ENCODE data around the gene SSR1. TPM values are rescaled to one million over a fixed set of nuclear protein-coding genes. Genes with fewer than 3 reads are reported as not detected.
A peak's percentile ranks its signal among the peaks of the same experiment; 100 is the strongest.
"Not testable (repeated sequence)": the region's sequence is repeated elsewhere in the genome, so short reads cannot be mapped to it uniquely, and the experiment has no call there.

The SSR1 gene
- total RNA-seq, 6 experiments from 2014 or later, result 60.8 to 110 (median 90.5) TPM

GRCh38 chr6:7341989-7342742 lies 29.2 kb upstream of the SSR1 start:
- ATAC-seq, result peak in 1 of 4 donors; percentile 72
- intact Hi-C loops (cut with DNase I), result no loop called here
- 60% methylated on average over 4 of the region's 9 CpGs for WGBS (ENCODE audit: insufficient coverage, low coverage, low lambda C conversion rate, missing lambda C conversion rate)

GRCh38 chr6:7341271-7341670 lies 28.3 kb upstream of the SSR1 start:
- TF ChIP-seq POLR2A (IDR thresholded peaks at IDR 0.05) (no peak), CTCF (IDR thresholded peaks at IDR 0.05) (no peak)
- Histone ChIP-seq H3K27ac (no peak overlapping the region), H3K9me3 (no peaks in the 10 kb centered on the region), H3K4me1 (no peaks in the 10 kb centered on the region), H3K36me3 (no peaks in the 10 kb centered on the region), H3K4me3 (no peak overlapping the region), H3K27me3 (no peaks in the 10 kb centered on the region)
- DNase-seq (no peak), ATAC-seq (no peak)
- 97% methylated on average over 3 of the region's 3 CpGs for WGBS (ENCODE audit: insufficient coverage, low coverage, low lambda C conversion rate, missing lambda C conversion rate)
- intact Hi-C loops (cut with DNase I), result no loop called here

More at GRCh38 chr6:7341989-7342742, 29.2 kb upstream of the SSR1 start:
- no peak overlapping the region for H3K27ac ChIP-seq
- TF ChIP-seq CTCF (IDR thresholded peaks at IDR 0.05) (no peak), POLR2A (IDR thresholded peaks at IDR 0.05) (no peak)
- DNase-seq, result no peak
- no peaks in the 10 kb centered on the region for H3K36me3 ChIP-seq
- H3K4me3 ChIP-seq, result no peak overlapping the region
- no peaks in the 10 kb centered on the region for H3K27me3 ChIP-seq
- H3K9me3 ChIP-seq, result no peaks in the 10 kb centered on the region
- no peaks in the 10 kb centered on the region for H3K4me1 ChIP-seq

- TF ChIP-seq CTCF (IDR thresholded peaks at IDR 0.05), result peak in 3 of 4 donors; percentile 26 to 34 (median 28)
- H3K4me3 ChIP-seq; H3K9me3 ChIP-seq; intact Hi-C loops (cut with DNase I); H3K27me3 ChIP-seq; H3K27ac ChIP-seq; H3K36me3 ChIP-seq; DNase-seq; H3K4me1 ChIP-seq: not testable (repeated sequence)
- WGBS (ENCODE audit: insufficient coverage, low coverage, low lambda C conversion rate, missing lambda C conversion rate), result 62% methylated on average over 6 of the region's 14 CpGs
- ATAC-seq, result peak; percentile 33 to 66 (median 58)
Observed at GRCh38 chr6:7339007-7339732, 26.2 kb upstream of the SSR1 start.

GRCh38 chr6:7338031-7338430 lies 25.0 kb upstream of the SSR1 start:
- ATAC-seq (no peak), DNase-seq (no peak)
- Histone ChIP-seq H3K27ac (no peak overlapping the region), H3K9me3 (no peaks in the 10 kb centered on the region), H3K4me3 (no peak overlapping the region), H3K36me3 (no peaks in the 10 kb centered on the region), H3K27me3 (no peaks in the 10 kb centered on the region), H3K4me1 (no peaks in the 10 kb centered on the region)
- TF ChIP-seq POLR2A (IDR thresholded peaks at IDR 0.05) (no peak), CTCF (IDR thresholded peaks at IDR 0.05) (no peak)
- 75% methylated on average over 2 of the region's 2 CpGs for WGBS (ENCODE audit: insufficient coverage, low coverage, low lambda C conversion rate, missing lambda C conversion rate)
- intact Hi-C loops (cut with DNase I), result no loop called here

Measured in right lobe of liver (tissue), 6 donors.